GM18508 (cell line): ENCODE measurements around the gene FAM81A.
"Not testable (repeated sequence)": the region's sequence is repeated elsewhere in the genome, so short reads cannot be mapped to it uniquely, and the experiment has no call there.

Experiments used
- ATAC-seq: cut with Tn5 transposase; IDR thresholded peaks from one replicate; pipeline ENCODE4 v1.9.1; 2021; ENCODE audit warnings: moderate number of reproducible peaks; ENCODE audit not compliant: insufficient read depth, unreplicated experiment

Gene FAM81A

DNA sequence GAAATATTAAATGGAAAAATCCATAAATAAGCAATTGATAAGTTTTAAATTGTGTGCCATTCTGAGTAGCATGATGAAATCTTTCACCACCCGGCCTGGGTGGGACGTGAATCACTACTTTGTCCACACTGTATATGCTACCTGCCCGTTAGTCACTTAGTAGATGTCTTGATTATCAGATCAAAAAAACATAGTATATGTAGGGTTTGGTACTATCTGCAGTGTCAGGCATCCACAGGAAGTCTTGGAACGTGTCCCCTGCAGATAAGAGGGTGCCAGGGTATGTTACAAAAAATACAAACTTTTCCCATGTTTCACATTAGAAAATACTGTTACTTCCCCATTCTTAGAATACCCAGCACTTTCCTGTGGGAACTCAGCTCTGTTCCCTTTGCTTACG lies 35.2 kb downstream of the FAM81A start:
- ATAC-seq: no peak

DNA sequence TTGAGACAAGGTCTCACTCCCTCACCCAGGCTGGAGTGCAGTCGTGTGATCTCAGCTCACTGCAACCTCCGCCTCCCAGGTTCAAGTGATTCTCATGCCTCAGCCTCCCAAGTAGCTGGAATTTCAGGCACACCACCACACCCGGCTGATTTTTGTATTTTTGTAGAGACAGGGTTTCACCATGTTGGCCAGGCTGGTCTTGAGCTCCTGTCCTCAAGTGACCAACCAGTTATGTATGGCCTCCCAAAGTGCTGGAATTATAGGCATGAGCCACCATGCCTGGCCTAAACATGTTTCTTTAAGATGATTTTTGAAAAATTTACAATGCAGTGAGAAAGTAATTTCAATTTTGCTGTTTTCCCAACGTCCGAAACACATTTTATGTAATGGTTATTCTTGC lies 37.2 kb downstream of the FAM81A start:
- ATAC-seq: not testable (repeated sequence)

DNA sequence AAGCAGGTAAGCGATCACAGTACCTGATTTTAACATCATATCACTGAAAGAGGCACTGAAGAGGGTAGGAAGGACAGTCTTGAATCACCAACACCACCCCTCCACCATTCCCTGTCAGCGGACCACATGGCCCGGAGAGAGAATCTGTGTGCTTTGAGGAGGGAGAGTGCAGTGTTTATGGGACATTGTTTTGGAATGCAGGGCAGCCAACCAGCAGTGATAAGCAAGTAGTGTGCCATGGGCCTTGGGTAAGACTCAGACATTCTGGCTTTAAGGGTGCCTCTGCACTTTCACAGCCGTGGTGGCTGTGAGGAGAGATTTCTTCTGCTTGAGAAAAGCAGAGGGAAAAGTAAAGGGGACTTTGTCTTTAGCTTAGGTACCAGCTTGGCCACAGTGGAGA lies 46.4 kb downstream of the FAM81A start:
- ATAC-seq: no peak

DNA sequence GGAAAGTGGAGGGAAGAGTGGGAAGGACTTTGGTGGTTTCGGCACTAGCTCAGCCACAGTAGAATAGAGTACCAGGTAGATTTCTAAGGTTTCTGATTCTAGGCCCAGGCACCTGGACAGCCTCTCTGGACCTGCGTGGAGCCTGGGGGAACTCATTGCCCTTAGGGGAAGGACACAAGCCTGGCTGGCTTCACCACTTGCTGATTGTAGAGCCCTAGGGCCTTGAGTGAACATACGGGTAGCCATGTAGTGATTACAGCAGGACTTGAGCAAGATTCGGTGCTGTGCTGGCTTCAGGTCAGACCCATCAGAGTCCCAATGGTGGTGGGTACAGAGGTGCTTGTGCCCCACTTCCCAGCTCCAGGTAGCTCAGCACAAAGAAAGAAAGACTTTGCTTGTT lies 47.0 kb downstream of the FAM81A start:
- ATAC-seq: no peak

DNA sequence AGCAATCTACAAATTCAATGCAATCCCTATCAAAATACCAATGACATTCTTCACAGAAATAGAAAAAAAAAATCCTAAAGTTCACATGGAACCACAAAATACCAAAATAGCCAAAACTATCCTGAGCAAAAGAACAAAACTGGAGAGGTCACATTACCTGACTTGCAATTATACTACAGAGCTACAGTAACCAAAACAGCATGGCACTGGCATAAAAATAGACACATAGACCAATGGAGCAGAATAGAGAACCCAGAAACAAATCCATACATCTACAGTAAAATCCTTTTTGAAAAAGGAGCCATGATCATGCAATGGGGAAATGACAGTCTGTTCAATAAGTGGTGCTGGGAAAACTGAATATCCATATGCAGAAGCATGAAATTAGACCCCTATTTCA lies 51.5 kb downstream of the FAM81A start:
- not testable (repeated sequence) for ATAC-seq

DNA sequence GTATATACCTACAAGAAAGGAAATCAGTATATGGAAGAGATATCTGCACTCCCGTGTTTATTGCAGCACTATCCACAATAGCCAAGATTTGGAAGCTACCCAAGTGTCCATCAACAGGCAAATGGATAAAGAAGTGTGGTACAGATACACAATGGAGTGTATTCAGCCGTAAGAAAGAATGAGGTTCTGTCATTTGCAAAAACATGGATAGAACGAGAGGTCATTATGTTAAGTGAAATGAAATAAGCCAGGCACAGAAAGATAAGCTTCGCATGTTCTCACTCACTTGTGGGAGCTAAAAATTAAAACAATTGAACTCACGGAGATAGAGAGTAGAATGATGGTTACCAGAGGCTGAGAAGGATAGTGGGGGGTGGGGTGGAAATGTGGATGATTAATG lies 53.1 kb downstream of the FAM81A start:
- ATAC-seq: no peak

DNA sequence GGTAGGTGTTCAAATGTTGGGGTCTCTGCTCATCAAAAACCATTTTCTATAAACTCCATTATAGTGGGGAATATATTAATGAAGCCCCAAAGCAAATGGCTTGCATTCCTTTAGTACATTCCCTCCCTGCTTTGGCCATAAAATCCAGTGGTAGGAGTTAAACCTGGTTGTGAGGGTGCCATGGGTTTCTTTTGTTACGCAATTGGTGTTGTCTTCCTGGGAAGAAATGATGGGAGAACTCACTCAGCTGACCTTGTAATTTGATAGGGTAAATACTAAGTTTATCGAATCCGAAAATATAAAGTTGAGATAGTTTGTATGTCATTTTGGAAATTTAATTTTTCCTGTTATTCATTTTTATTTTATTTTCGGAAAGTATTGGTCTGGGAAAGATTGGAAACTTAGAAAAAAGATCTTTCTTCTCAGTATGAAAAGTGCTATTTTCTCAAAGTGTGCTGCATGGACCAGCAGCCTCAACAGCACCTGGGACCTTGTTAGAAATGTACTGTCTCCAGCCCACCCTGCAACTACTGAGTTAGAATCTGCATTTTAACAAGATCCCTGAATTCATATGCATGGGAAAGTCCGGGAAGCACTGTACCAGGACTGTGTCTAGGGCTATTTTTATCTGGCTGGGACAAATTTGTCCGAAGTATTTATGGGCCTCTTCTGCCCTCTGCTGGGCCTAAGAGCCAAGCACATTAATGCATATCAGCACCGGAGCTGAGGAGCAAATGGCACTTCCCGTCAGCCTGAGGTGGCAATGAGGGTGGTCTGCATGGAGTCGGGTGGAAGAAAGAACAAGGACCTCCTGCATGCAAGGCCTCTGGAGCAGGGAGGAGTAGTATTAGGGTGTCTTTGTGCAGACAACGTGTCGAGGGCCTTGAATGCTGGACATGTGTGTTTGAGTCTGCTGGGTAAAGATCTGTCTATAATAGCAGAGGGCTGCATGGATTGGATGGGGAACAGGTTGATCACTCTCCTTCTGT lies 54.7 kb downstream of the FAM81A start:
- no peak for ATAC-seq

DNA sequence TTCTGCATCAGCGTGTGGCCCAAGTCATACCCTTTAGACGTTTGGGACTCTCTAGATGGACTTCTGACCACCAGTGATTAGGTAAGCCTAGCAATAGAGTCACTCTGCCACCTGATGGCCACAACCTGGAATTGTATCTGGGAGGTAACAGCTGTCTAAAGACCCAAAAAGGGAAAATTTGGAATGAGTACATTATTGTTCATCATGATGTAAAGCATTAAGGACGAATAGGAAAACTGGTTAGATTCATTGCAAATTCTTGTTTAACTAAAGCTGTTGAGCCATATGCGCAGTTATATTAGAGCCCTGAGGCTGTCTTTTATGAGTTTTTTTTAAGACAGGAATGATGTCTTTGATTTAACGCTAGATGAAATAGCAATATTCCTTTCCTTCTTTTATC lies 63.6 kb downstream of the FAM81A start:
- no peak for ATAC-seq

DNA sequence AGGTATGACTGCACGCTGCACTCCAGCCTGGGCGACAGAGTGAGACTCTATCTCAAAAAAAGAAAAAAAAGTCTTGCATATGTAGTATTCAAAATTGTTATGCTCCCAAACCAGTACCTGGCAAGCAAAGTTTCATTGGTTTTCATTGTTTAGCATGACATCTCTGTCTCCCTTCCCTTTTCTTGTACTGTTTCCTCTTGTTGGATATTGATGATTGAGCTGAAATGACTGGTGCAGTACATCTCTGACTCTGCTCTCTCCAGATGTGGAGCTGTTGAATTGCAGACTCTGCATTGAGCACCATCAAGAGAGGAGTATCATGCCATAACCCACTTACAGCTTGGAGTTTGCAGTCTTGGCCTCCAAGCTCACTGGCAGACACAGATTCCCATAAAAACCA lies 77.2 kb downstream of the FAM81A start:
- ATAC-seq: no peak

DNA sequence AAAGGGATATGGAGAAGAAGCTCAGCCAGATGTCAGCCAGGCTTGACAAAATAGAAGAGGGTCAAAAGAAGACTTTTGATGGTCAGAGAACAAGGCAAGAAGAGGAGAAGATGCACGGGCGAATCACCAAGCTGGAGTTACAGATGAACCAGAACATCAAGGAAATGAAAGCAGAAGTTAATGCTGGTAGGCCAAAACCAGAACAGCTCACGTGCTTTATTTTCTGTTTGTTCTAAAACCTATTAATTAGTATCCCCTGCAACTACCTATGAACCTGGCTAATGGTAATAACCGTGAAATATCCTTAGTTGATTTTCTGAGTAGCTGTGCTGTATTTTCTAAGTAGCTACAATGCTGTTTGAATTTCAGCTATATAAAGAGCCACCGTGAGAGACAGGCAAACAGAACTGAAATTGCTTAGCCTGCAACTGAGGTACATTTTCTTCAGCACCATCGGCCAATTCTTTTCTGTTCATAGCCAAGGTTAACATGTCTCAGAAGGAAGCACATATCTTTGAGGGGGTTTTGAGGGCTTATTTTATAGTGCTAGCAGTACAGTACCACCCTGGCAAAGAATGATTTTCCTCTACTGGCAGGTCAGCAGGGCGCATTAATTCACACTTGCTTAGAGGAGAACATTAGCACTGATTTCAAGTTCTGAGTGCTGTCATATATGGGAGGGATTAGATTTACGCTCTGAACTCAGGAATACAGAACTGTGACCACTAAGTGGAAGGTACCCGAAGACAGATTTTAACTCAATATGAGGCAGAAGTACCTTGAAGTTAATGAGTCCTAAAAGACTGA lies 78.9 kb downstream of the FAM81A start:
- ATAC-seq: no peak

DNA sequence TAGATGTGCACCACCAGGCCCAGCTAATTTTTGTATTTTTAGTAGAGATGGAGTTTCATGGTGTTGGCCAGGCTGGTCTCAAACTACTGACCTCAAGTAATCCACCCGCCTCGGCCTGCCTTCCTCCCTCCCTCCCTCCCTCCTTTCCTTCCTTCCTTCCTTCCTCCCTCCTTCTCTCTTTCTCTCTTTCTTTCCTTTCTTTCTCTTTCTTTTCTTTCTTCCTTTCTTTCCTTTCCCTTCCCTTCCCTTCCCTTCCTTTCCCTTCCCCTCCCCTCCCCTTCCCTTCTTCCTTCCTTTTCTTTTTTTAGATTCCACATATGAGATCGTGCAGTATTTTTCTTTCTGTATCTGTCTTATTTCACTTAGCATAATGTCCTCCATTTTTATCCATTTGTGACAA lies 81.3 kb downstream of the FAM81A start:
- ATAC-seq: no peak

DNA sequence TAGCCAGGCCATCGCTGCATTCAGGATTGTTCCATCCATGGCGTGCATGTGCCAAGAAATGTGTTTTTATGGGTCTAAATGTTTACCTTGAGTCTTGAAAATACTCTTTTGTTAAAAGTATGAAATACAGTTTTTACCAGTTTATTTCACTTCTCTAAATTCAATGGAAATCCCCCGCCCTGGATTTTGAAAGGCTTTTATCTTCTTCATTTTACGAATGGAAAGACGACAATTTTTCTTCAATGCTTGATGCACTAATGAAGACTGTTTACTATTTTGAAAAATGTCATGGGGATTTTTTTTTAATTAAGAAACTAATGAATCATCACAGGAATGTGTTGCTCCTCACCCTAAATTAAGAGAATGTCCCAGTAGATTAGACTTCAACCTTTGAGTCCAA lies 83.5 kb downstream of the FAM81A start:
- ATAC-seq: no peak

DNA sequence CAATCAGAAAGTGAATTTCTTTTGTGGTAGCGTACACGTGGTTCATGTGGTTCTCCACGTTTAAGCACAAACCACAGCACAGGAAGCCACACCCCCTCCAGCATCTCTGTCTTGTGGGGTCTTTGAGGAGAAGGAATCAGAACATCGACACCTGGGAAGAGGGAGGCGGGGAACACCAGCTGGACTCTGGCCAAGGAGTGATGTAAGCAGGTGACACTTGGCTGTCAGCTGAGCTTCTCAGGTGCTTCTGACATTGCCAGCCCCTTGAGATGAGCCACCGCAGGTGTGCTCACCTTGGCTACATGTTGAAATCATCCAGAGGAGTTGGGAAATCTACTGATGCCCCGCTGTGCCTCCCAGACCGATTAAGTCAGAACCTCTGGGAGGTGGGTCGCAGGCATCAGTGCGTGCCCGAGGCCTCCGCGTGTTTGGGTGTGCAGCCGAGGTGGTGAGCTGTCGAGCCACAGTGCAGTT lies 85.0 kb downstream of the FAM81A start:
- no peak for ATAC-seq

DNA sequence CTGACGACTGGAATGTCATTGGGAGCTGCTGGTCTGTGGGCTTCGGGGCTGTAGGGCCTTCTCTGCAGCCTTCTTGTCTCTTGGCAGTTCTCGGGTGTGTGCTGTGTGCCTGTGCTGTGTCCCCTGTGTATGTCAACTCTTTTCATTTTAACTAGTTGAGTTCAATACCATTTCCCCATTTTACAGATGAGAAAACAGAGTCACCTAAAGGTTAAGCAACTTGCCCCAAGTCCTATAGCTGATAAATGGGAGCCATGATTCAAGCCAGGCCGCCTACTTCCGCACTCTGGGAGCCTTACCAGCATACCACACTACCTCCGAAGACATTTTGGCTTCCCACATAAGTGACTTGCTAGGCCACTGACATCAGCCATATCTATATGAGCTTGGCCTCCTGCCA lies 85.7 kb downstream of the FAM81A start:
- no peak for ATAC-seq

DNA sequence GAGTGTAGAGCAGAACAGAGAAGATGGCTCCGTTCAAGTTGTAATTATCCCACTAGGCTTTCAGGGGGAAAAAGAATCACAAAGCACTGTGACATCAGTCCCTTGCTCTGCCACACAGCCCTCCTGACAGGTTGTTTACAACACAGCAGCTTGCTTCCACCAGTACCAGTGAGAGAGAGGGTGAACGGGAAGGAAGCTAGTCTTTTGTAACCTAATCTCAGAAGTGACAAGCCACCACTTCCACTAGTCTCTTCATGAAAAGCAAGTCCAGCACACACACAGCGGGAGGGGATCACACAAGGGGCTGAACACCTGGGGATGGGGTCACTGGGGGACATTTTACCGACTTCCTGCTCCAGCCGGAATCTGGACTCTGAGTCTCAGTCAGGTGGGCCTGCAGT lies 86.3 kb downstream of the FAM81A start:
- ATAC-seq: no peak

DNA sequence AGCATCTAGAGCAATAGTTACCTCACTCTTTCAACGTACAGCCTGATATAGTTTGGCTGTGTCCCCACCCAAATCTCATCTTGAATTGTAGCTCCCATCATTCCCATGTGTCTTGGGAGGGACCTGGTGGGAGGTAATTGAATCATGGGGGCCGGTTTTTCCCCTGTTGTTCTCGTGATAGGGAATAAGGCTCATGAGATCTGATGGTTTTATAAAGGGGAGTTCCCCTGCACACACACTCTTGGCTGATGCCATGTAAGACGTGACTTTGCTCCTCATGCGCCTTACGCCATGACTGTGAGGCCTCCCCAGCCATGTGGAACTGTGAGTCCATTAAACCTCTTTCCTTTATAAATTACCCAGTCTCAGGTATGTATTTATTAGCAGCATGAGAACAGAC lies 88.5 kb downstream of the FAM81A start:
- not testable (repeated sequence) for ATAC-seq

DNA sequence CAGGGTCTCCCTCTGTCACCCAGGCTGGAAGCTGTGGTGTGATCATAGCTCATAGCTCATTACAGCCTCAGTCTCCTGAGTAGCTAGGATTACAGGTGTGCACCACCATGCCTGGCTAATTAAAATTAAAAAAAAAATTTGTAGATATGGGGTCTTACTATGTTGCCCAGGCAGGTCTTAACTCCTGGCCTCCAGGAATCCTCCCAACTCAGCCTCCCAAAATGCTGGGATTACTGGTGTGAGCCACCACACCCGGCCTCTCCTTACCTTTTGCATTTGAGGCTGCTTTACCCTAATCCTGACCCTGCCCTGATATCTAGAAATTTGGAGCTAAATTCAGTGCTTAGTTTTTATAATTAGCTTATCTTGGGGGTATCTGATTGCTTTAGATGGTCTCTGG lies 90.4 kb downstream of the FAM81A start:
- ATAC-seq: no peak

DNA sequence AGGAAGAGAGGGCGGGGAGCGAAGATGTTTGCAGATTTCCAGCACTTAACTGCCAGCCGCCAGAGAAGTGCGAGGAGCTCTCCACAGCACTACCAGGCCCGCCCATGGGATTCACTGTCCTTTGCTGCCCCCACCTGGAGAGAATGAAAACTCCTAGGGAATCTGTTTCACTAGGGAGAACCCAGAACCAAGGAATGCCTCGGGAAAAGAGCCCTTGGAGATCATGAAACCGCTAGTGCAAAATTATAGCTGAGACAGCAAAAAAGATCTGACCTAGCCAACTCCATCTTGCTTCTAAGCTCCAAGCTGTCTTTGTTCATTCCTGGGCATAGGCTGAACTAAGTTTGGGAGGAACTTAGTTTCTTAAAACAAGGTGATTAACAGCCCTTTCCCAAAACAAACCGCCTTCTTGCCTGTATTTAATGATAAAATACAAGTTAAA lies 91.0 kb downstream of the FAM81A start:
- no peak for ATAC-seq

DNA sequence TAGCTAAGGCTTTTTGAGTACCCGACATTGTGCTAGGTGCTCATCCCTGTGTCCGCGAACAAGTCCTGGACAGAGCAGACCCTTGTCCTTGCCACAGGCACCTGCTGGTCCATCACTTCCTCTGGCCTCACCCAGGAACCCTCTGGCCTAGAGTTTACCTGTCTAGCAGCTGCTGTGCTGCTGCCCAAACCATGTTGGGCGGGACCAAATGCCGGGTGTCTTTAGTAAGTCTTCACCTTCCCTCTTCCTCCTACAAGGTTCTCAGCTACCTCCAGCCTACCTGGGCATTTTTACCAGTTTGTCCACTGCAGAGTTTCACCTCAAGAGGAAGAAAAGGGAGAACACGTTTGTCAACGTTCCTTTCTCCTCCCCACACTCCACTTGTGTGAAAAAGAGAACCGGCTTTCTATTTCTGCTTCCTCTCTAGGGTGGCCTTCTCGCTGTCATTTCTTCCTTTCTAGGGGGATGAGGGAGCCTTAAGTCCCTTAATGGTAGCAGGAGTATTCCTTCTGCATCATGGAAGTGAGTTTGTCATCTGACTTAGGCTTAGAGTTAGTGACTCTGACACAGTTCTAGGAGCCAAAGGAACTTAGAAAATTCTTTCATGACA lies 93.2 kb downstream of the FAM81A start:
- no peak for ATAC-seq

DNA sequence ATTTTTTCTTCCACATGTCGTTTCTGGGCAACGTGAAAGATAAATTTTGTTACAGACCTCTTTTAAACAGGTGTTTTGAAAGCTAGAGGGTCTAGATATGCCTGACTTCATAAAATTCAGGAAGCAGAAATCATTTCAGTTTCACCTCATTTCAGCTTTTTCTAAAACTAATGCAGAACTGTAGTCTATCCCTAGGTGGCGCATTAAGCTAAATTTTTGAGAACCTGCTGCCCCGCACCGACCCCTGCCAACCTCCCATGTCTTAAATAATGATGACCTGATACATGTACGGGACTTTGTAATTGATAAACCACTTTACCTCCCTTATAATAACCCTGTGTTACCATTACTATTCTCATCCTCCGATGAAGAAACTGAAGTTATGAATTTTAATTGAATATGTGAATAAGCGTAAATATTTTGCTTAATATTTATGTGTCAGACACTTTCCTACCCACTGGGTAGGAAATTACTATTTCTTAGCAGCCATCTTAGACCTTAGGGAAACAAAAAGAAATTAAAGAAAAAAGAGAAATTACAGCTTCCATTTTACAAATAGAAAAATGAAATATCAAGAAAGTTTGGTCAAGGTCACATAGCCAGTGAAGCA lies 94.9 kb downstream of the FAM81A start:
- no peak for ATAC-seq
